K562 (cell line): Measurements from ENCODE around the gene AGPAT1. TPM values are rescaled to one million over a fixed set of nuclear protein-coding genes. Genes with fewer than 3 reads are reported as not detected.
A peak's percentile ranks its signal among the peaks of the same experiment; 100 is the strongest.

Experiments
- ARID3A ChIP-seq: IDR thresholded peaks from 2 replicates; pipeline ENCODE4 v1.6.1; 2012; ENCODE audit warnings: low read depth, low read length, improper control_type of control experiment, borderline replicate concordance
- CHD1 ChIP-seq: fragments of 200-600 bp; sonication (generic); IDR thresholded peaks from one replicate; pipeline ENCODE4 v1.6.1; 2012; ENCODE audit warnings: mild to moderate bottlenecking, moderate library complexity, low read length, inconsistent platforms
- DLX4 ChIP-seq: fragments of 250-450 bp; sonication (Bioruptor Pico); IDR thresholded peaks from 2 replicates; pipeline ENCODE4 v1.6.1; 2021; ENCODE audit warnings: mild to moderate bottlenecking
- IFI16 ChIP-seq: fragments of 250-450 bp; sonication (Bioruptor Pico); IDR thresholded peaks from 2 replicates; pipeline ENCODE4 v2.1.2; 2022; ENCODE audit warnings: mild to moderate bottlenecking, inconsistent platforms
- MGA ChIP-seq: fragments of 450-650 bp; IDR thresholded peaks from 2 replicates; pipeline ENCODE4 v1.6.1; 2016; ENCODE audit warnings: mild to moderate bottlenecking, moderate library complexity
- PHB ChIP-seq: fragments of 250-450 bp; sonication (Bioruptor Pico); IDR thresholded peaks from 2 replicates; pipeline ENCODE4 v1.5.0; 2021
- THAP12 ChIP-seq: fragments of 250-450 bp; sonication (Bioruptor Pico); IDR thresholded peaks from 2 replicates; pipeline ENCODE4 v1.9.0; 2021; ENCODE audit warnings: mild to moderate bottlenecking, inconsistent platforms
- TRIM24 ChIP-seq, 2 experiments: fragments of 450-650 bp; IDR thresholded peaks; 2 replicates each; pipeline ENCODE4 v1.6.1; 2016
- ZNF408 ChIP-seq: fragments of 250-450 bp; sonication (Bioruptor Pico); IDR thresholded peaks from 2 replicates; pipeline ENCODE4 v1.4.0; 2020; ENCODE audit warnings: low read depth, mild to moderate bottlenecking, moderate library complexity
- ZNF431 ChIP-seq: sonication (generic); formaldehyde crosslinking; IDR thresholded peaks from 2 replicates; pipeline ENCODE4 v1.8.0; 2022; ENCODE audit warnings: mild to moderate bottlenecking, missing genetic modification reagents
- polyA plus RNA-seq, 8 experiments: library from polyadenylated mRNA; depleted of rRNA in 4 of 8; stranded (reverse) in 5 of 8; unstranded in 3 of 8; fragments of >200 nt; fragmentation: Nextera tagmentation in 2 of 8; fragmentation: Illumina TruSeq in 1 of 8; extraction: Ambion mirVana in 2 of 8; extraction: Trizol in 1 of 8; gene quantifications; 2 replicates each; pipeline versions ENCODE4 v1.2.1 to v1.2.3, GENCODE V29; 2011 to 2014; ENCODE audit warnings: inconsistent platforms in 1 of 8, missing spikeins in 1 of 8
- total RNA-seq, 7 experiments: library from RNA; depleted of rRNA in 6 of 7; stranded (reverse); fragments of >200 nt in 6 of 7; fragmentation: Illumina TruSeq in 2 of 7; extraction: Trizol in 2 of 7; gene quantifications; 2 replicates each; pipeline versions ENCODE4 v1.2.1 to v1.2.3, GENCODE V29; 2011 to 2021; ENCODE audit warnings: low replicate concordance in 1 of 7

The AGPAT1 gene
- total and polyA plus RNA-seq, 9 of the 15 experiments (the other 6 are each of a cell fraction or from before 2014, with no cell fraction given) = 37.9 to 176 (median 69.4) TPM

GRCh38 chr6:32153564-32154513 lies 22.0 kb downstream of the AGPAT1 start, which contains the start of gene PPT2 (continued):
- peak; percentile 42 for TF ChIP-seq MGA
- TF ChIP-seq THAP12 (CRISPR knock-in tag) = no peak
- no peak for TF ChIP-seq DLX4 (CRISPR knock-in tag)
- no peak for TF ChIP-seq PHB (CRISPR knock-in tag)
- peak; percentile 72 for TF ChIP-seq CHD1
- no peak for TF ChIP-seq ZNF408 (CRISPR knock-in tag)
- TF ChIP-seq TRIM24 (IDR thresholded peaks at IDR 0.05) = peak; percentile 53 to 81
- no peak for TF ChIP-seq ARID3A
- no peak for TF ChIP-seq IFI16
- TF ChIP-seq ZNF431 (CRISPR knock-in tag) = peak; percentile 62
